Activated naive CD8-positive, alpha-beta T cell treated with anti-CD3 and anti-CD28 coated beads for 36 hours (primary cell): ENCODE measurements around the gene SLC6A9. TPM values are rescaled to one million over a fixed set of nuclear protein-coding genes. Genes with fewer than 3 reads are reported as not detected.

Source experiments
- DNase-seq: peaks from one replicate; pipeline ENCODE4 v3.0.0; 2021
- H3K27ac Mint-ChIP-seq: one replicate; pipeline ENCODE4 v1.8.0; 2022; ENCODE audit warnings: mild to moderate bottlenecking, moderate library complexity, mixed read lengths
- H3K27me3 Mint-ChIP-seq: one replicate; pipeline ENCODE4 v1.8.0; 2022; ENCODE audit warnings: mild to moderate bottlenecking, mixed read lengths
- H3K36me3 Mint-ChIP-seq: one replicate; pipeline ENCODE4 v1.8.0; 2021; ENCODE audit warnings: mild to moderate bottlenecking, mixed read lengths
- H3K4me1 Mint-ChIP-seq: one replicate; pipeline ENCODE4 v1.8.0; 2021; ENCODE audit warnings: mixed read lengths
- H3K4me3 Mint-ChIP-seq: one replicate; pipeline ENCODE4 v1.8.0; 2022; ENCODE audit warnings: mild to moderate bottlenecking, moderate library complexity, mixed read lengths
- H3K9me3 Mint-ChIP-seq: one replicate; pipeline ENCODE4 v1.8.0; 2022; ENCODE audit warnings: mixed read lengths
- total RNA-seq, 2 experiments: library from RNA; stranded (reverse); gene quantifications; one replicate each; pipeline ENCODE4 v1.2.3, GENCODE V29; 2021

Gene SLC6A9
- 10 to 100 TPM; 13.5 to 14.8 TPM for total RNA-seq

- Mint-ChIP-seq H3K36me3 (peaks cover 8% of the 10 kb centered on the region), H3K9me3 (no peaks in the 10 kb centered on the region), H3K4me3 (peak within 1 kb of the TSS; percentile 87), H3K4me1 (peaks cover 25% of the 10 kb centered on the region), H3K27ac (peak within 1 kb of the TSS; percentile 89), H3K27me3 (no peaks in the 10 kb centered on the region)
- DNase-seq, result peak; percentile 68
Measured at GRCh38 chr1:44031252-44032169, at the start of gene SLC6A9. SLC6A9 (minus strand) TSS chr1:44031462; CDS start chr1:44024277, 7,185 bp downstream.

GRCh38 chr1:44079566-44079965, 48.3 kb upstream of the SLC6A9 start:
- peaks cover 17% of the 10 kb centered on the region for H3K27me3 Mint-ChIP-seq
- H3K9me3 Mint-ChIP-seq, result no peaks in the 10 kb centered on the region
- no peaks in the 10 kb centered on the region for H3K4me1 Mint-ChIP-seq
- no peak overlapping the region for H3K27ac Mint-ChIP-seq
- no peaks in the 10 kb centered on the region for H3K36me3 Mint-ChIP-seq
- no peak for DNase-seq
- H3K4me3 Mint-ChIP-seq, result no peak overlapping the region

DNA sequence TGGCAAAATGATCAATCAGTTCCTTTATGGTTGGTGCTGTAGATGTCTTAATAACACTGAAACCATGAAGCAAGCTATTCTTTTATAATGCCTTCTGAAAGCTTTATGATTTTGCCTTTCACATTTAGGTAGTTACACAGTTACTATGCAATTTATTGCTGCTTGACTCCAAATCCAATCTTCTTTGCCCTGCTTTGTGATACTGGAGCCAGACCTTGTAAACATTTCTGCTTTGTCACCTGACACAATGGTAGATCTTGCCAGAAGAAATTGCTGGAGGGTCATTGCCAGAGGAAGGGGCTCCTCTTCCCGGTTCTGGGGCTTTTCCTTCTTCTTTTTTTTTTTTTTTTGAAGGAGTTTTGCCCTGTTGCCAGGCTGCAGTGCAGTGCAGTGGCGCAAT, 46.8 kb upstream of the SLC6A9 start:
- Mint-ChIP-seq H3K4me1 (no peaks in the 10 kb centered on the region), H3K27me3 (peaks cover 14% of the 10 kb centered on the region), H3K36me3 (no peaks in the 10 kb centered on the region), H3K9me3 (no peaks in the 10 kb centered on the region), H3K4me3 (no peak overlapping the region), H3K27ac (no peak overlapping the region)
- DNase-seq, result no peak

GRCh38 chr1:44077421-44077820, 46.2 kb upstream of the SLC6A9 start:
- no peaks in the 10 kb centered on the region for H3K4me1 Mint-ChIP-seq
- H3K27me3 Mint-ChIP-seq, result peaks cover 14% of the 10 kb centered on the region
- no peak overlapping the region for H3K4me3 Mint-ChIP-seq

DNA sequence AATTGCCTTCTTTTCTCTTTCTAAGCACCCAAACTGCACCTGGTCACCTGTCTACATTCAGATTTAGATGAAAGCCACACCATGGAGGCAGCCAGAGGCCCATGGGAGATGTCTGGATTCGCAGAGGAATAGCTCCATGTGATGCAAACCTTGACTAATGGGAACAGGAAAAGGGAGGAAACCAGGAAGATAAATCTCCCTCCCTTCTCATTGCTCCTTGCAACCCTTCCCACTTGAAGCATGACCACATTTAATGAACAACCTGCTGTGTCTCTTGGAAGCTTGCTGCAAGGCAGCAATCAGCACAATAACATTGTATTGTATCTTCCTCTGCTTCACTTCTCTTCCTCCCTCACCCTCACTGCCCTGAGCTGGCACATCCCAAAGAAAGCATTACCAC, 44.8 kb upstream of the SLC6A9 start:
- H3K27ac Mint-ChIP-seq, result no peak overlapping the region
- no peak for DNase-seq
- no peak overlapping the region for H3K4me3 Mint-ChIP-seq
- no peaks in the 10 kb centered on the region for H3K36me3 Mint-ChIP-seq
- H3K4me1 Mint-ChIP-seq, result peaks cover 2% of the 10 kb centered on the region
- H3K9me3 Mint-ChIP-seq, result no peaks in the 10 kb centered on the region
- peaks cover 24% of the 10 kb centered on the region for H3K27me3 Mint-ChIP-seq

More at GRCh38 chr1:44077421-44077820, 46.2 kb upstream of the SLC6A9 start:
- Mint-ChIP-seq H3K9me3 (no peaks in the 10 kb centered on the region), H3K27ac (no peak overlapping the region), H3K36me3 (no peaks in the 10 kb centered on the region)
- DNase-seq, result no peak

- Mint-ChIP-seq H3K4me1 (peaks cover 2% of the 10 kb centered on the region), H3K27ac (no peak overlapping the region), H3K9me3 (no peaks in the 10 kb centered on the region), H3K36me3 (no peaks in the 10 kb centered on the region), H3K27me3 (peaks cover 31% of the 10 kb centered on the region), H3K4me3 (no peak overlapping the region)
- no peak for DNase-seq
Measured at GRCh38 chr1:44074415-44074814, 43.2 kb upstream of the SLC6A9 start.

DNA sequence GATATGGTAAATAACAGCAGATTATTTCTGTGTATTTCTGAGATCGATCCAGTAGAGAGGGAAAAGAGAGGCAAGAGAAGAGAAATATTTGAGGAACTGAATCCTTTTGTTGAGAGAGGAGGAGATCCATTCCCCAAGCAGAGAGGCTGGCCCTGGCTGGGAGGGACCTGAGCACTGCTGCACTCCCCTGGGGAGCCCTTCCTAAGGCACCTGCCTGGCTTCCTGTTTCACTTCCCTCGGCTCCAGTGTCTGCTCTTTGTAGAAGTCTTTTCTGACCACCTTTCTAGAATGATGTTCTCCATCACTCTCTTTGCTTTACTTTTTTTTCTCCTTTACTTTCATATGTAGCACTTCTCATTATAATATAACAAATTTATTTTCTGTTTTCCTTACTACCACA, 42.3 kb upstream of the SLC6A9 start:
- Mint-ChIP-seq H3K27me3 (peaks cover 28% of the 10 kb centered on the region), H3K9me3 (no peaks in the 10 kb centered on the region), H3K4me1 (peaks cover 2% of the 10 kb centered on the region), H3K27ac (no peak overlapping the region), H3K36me3 (no peaks in the 10 kb centered on the region), H3K4me3 (no peak overlapping the region)
- DNase-seq, result no peak

- Mint-ChIP-seq H3K4me1 (peaks cover 2% of the 10 kb centered on the region), H3K36me3 (no peaks in the 10 kb centered on the region), H3K9me3 (no peaks in the 10 kb centered on the region), H3K27me3 (peaks cover 28% of the 10 kb centered on the region), H3K4me3 (no peak overlapping the region), H3K27ac (no peak overlapping the region)
- no peak for DNase-seq
Measured at GRCh38 chr1:44072821-44073220, 41.6 kb upstream of the SLC6A9 start.

- no peak overlapping the region for H3K4me3 Mint-ChIP-seq
- H3K36me3 Mint-ChIP-seq, result no peaks in the 10 kb centered on the region
- no peak for DNase-seq
- no peaks in the 10 kb centered on the region for H3K9me3 Mint-ChIP-seq
- no peak overlapping the region for H3K27ac Mint-ChIP-seq
- peaks cover 6% of the 10 kb centered on the region for H3K4me1 Mint-ChIP-seq
- peaks cover 34% of the 10 kb centered on the region for H3K27me3 Mint-ChIP-seq
Measured at GRCh38 chr1:44072204-44072603, 40.9 kb upstream of the SLC6A9 start.

DNA sequence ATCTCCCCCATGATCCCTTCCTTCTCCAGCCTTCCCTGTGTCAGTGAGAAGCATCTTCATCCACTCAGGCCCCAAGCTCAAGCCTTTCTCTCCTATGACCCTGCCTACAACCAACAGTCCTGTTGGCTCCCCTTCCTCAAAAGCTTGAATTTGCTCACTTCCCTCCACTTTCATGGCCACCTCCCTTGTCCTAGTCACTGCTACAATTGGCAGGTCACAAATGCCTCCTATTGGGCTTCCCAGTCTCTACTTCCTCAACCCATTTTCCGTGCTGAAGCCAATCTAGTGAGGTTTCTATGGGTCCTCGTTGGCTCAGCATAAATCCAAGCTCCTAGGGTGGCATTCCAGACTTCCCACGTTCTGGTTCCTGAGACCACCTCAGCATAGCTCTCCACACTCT, 40.2 kb upstream of the SLC6A9 start:
- no peaks in the 10 kb centered on the region for H3K9me3 Mint-ChIP-seq
- no peak overlapping the region for H3K4me3 Mint-ChIP-seq
- no peak for DNase-seq
- peaks cover 6% of the 10 kb centered on the region for H3K4me1 Mint-ChIP-seq
- H3K27ac Mint-ChIP-seq, result no peak overlapping the region
- no peaks in the 10 kb centered on the region for H3K36me3 Mint-ChIP-seq
- peaks cover 34% of the 10 kb centered on the region for H3K27me3 Mint-ChIP-seq

- Mint-ChIP-seq H3K27me3 (peaks cover 34% of the 10 kb centered on the region), H3K4me1 (peaks cover 6% of the 10 kb centered on the region), H3K9me3 (no peaks in the 10 kb centered on the region), H3K27ac (no peak overlapping the region), H3K36me3 (no peaks in the 10 kb centered on the region), H3K4me3 (no peak overlapping the region)
- DNase-seq, result no peak
Measured at GRCh38 chr1:44068442-44068921, 37.2 kb upstream of the SLC6A9 start.

DNA sequence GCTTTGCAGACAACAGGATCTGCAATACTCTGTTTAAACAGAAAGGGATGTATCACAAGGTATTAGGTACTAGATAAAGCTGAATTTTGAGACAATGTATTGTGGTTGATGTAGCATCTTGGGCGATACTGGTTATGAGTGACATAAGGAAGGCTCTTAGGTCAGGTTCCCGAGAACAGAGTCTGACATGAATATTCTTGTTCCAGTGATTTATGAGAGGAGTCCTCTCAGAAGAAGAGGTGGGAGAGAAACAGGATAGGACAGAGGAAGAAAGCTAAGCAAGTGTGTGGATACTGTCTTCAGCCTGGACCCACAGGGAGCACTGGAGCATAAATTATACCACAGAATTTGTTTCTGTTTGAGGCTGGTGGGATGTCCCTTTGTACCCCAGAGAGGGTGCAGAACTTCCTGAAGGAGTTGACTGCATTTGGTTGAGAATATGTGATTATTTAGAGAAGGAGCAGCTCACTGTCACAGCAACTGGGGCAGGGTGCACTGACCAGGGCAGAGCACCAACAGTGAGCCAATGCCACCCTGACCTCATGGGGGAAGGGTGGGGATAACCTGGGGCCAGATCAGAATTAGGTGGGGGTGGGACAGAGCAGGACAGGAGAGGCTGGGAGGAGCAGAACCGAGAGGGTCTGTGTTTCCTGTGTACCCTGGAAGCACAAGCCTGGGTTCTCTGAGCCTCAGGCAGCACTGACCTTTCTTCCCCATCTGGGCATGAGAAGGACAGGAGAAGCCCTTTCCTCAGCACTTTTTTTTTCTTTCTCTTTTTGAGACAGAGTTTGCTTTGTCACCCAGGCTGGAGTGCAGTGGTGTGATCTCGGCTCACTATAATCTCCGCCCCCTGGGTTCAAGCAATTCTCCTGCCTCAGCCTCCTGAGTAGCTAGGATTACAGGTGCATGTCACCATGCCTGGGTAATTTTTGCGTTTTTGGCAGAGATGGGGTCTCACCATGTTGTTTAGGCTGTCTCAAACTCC, 36.3 kb upstream of the SLC6A9 start:
- peaks cover 6% of the 10 kb centered on the region for H3K4me1 Mint-ChIP-seq
- H3K4me3 Mint-ChIP-seq, result no peak overlapping the region
- DNase-seq, result no peak
- H3K27ac Mint-ChIP-seq, result no peak overlapping the region
- no peaks in the 10 kb centered on the region for H3K9me3 Mint-ChIP-seq
- H3K36me3 Mint-ChIP-seq, result no peaks in the 10 kb centered on the region
- H3K27me3 Mint-ChIP-seq, result peaks cover 34% of the 10 kb centered on the region

- Mint-ChIP-seq H3K4me1 (peaks cover 3% of the 10 kb centered on the region), H3K27me3 (peaks cover 12% of the 10 kb centered on the region), H3K36me3 (no peaks in the 10 kb centered on the region), H3K9me3 (no peaks in the 10 kb centered on the region), H3K27ac (no peak overlapping the region), H3K4me3 (no peak overlapping the region)
- no peak for DNase-seq
Measured at GRCh38 chr1:44062656-44063179, 31.5 kb upstream of the SLC6A9 start.

- Mint-ChIP-seq H3K9me3 (no peaks in the 10 kb centered on the region), H3K4me1 (no peaks in the 10 kb centered on the region), H3K27me3 (peaks cover 6% of the 10 kb centered on the region), H3K27ac (no peak overlapping the region), H3K4me3 (no peak overlapping the region), H3K36me3 (no peaks in the 10 kb centered on the region)
- no peak for DNase-seq
Measured at GRCh38 chr1:44061857-44062256, 30.6 kb upstream of the SLC6A9 start.

DNA sequence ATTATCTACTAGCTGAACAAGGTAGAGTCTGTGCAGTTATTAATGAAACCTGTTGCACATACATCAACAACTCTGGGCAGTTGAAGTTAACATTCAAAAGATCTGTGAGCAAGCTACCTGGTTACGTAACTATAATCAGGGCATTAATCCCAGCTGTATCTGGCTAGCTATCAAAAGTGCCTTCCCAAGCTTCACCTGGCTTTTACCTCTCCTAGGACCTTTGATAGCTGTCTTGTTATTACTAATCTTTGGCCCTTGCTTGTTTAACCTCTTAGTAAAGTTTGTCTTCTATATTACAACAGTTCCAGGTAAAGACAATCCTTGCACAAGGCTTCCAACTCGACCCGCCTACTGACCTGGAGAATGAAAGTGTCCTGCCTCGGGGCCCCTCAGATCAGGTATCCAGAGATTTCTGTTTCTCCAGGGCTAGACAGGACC, 29.6 kb upstream of the SLC6A9 start:
- Mint-ChIP-seq H3K27me3 (peaks cover 6% of the 10 kb centered on the region), H3K4me1 (no peaks in the 10 kb centered on the region), H3K27ac (no peak overlapping the region)

More for the DNA sequence above, 29.6 kb upstream of the SLC6A9 start:
- no peaks in the 10 kb centered on the region for H3K36me3 Mint-ChIP-seq
- DNase-seq, result no peak
- H3K4me3 Mint-ChIP-seq, result no peak overlapping the region
- no peaks in the 10 kb centered on the region for H3K9me3 Mint-ChIP-seq
